Measurements from ENCODE around the gene TTBK1. TPM values are rescaled to one million over a fixed set of nuclear protein-coding genes. Genes with fewer than 3 reads are reported as not detected.

The TTBK1 gene
- total RNA-seq, 4 donors from 2014 or later = not detected

DNA sequence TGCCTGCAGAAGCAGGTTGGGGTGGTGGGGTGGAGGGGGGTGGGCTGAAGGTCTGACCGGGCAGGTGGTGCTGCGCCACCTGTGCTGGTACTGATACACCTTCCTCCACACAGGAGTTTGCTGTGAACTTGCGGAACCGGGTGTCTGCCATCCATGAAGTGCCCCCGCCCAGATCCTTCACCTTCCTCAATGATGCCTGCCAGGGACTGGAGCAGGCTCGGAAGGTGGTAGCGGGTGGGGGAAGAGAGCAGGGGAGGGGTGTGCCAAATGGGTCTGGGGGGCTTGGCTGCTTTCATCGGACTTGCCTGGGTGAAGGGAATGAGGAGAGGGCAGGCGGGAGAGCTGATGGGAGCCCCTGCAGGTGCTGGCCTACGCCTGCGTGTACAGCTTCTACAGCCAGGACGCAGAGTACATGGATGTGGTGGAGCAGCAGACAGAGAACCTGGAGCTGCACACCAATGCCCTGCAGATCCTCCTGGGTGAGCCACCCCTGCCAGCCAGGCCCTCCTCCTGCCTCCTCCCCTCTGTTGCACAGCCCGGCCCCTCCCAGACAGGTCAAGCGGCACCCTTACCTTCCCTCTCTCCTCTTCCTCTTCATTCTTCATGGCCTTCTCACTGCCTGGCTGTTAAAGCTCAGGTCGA lies 20.7 kb upstream of the TTBK1 start:
- 82 to 86% methylated on average over 15 of the region's 15 CpGs for WGBS, 2 donors
- no peak for DNase-seq (ENCODE audit: low spot score in 2 of 2)
- H3K36me3 ChIP-seq = peaks cover 0 to 87% (median 0%) of the 10 kb centered on the region in 3 donors
- TF ChIP-seq, protein P1, sequence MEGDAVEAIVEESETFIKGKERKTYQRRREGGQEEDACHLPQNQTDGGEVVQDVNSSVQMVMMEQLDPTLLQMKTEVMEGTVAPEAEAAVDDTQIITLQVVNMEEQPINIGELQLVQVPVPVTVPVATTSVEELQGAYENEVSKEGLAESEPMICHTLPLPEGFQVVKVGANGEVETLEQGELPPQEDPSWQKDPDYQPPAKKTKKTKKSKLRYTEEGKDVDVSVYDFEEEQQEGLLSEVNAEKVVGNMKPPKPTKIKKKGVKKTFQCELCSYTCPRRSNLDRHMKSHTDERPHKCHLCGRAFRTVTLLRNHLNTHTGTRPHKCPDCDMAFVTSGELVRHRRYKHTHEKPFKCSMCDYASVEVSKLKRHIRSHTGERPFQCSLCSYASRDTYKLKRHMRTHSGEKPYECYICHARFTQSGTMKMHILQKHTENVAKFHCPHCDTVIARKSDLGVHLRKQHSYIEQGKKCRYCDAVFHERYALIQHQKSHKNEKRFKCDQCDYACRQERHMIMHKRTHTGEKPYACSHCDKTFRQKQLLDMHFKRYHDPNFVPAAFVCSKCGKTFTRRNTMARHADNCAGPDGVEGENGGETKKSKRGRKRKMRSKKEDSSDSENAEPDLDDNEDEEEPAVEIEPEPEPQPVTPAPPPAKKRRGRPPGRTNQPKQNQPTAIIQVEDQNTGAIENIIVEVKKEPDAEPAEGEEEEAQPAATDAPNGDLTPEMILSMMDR (IDR thresholded peaks at IDR 0.05) = no peak
- TF ChIP-seq EP300 (IDR thresholded peaks at IDR 0.05) = no peak
- TF ChIP-seq POLR2A (IDR thresholded peaks at IDR 0.05) = no peak
- no peak overlapping the region for H3K4me3 ChIP-seq
- no peaks in the 10 kb centered on the region for H3K27me3 ChIP-seq
- no peak overlapping the region for H3K27ac ChIP-seq
- H3K4me1 ChIP-seq = peaks cover 0 to 8% (median 2%) of the 10 kb centered on the region in 4 donors
- no peaks in the 10 kb centered on the region for H3K9me3 ChIP-seq

DNA sequence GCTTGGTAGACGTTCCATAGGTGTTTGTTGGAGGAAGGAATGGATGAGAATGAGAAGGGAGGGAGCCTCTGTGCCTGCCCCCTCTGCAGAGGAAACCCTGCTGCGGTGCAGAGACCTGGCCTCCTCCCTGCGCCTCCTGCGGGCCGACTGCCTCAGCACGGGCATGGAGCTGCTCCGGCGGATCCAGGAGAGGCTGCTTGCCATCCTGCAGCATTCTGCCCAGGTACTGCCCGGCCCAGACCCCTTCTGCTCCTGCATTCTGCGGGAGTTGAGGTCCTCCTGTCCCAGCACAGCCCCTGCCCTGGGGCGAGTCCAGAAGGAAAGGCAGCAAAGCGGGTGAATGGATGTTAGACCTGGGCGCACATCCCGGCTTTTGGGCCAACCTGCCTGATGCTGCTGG lies 20.1 kb upstream of the TTBK1 start:
- 87% methylated on average over 12 to 14 of the region's 14 CpGs for WGBS, 2 donors
- Histone ChIP-seq H3K27me3 (no peaks in the 10 kb centered on the region), H3K9me3 (no peaks in the 10 kb centered on the region), H3K4me1 (peaks cover 0 to 9% (median 4%) of the 10 kb centered on the region in 4 donors), H3K4me3 (no peak overlapping the region), H3K36me3 (peaks cover 0 to 80% (median 0%) of the 10 kb centered on the region in 3 donors), H3K27ac (no peak overlapping the region)
- TF ChIP-seq, protein P1 (IDR thresholded peaks at IDR 0.05) = no peak
- TF ChIP-seq POLR2A (IDR thresholded peaks at IDR 0.05) (no peak), EP300 (IDR thresholded peaks at IDR 0.05) (no peak)
- DNase-seq (ENCODE audit: low spot score in 2 of 2) = no peak

DNA sequence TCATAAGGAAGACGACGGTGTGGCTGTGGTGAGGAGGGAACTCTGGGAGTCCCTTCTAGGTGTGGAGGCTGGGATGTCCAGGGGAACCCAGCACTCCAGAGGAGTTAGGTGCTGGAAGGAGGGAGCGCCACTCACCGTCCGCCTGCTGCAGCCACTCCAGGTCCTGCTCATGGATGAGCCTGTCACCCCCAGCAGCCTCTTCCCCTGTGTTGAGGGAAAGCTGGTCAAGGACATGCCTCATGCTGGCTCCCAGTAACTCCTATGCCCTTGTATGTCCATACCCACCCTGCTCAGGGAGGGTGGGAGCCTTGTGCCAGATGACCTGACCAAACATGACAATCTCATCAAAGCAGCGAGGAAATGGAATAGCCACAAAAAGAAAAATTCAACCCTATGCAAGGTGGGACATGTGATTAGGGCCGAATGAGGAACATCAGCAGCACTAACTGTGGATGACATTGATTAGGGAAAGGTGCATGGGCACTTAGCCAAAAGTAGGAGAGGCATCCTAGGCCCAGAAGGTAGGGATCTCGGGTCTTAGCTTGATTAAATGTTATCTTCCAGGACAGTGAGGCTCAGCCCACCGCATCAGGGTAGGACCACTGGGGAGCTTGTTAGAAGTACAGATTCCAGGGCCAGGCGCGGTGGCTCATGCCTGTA lies 17.0 kb upstream of the TTBK1 start:
- DNase-seq (ENCODE audit: low spot score in 2 of 2) = no peak
- no peaks in the 10 kb centered on the region for H3K9me3 ChIP-seq
- TF ChIP-seq EP300 (IDR thresholded peaks at IDR 0.05) (no peak), POLR2A (IDR thresholded peaks at IDR 0.05) (no peak)
- TF ChIP-seq, protein P1 (IDR thresholded peaks at IDR 0.05) = no peak
- H3K27ac ChIP-seq = no peak overlapping the region
- 93 to 94% methylated on average over 11 of the region's 11 CpGs for WGBS, 2 donors
- peaks cover 0 to 21% (median 8%) of the 10 kb centered on the region in 4 donors for H3K4me1 ChIP-seq
- H3K36me3 ChIP-seq = peaks cover 0 to 49% (median 0%) of the 10 kb centered on the region in 3 donors
- no peak overlapping the region for H3K4me3 ChIP-seq
- no peaks in the 10 kb centered on the region for H3K27me3 ChIP-seq

DNA sequence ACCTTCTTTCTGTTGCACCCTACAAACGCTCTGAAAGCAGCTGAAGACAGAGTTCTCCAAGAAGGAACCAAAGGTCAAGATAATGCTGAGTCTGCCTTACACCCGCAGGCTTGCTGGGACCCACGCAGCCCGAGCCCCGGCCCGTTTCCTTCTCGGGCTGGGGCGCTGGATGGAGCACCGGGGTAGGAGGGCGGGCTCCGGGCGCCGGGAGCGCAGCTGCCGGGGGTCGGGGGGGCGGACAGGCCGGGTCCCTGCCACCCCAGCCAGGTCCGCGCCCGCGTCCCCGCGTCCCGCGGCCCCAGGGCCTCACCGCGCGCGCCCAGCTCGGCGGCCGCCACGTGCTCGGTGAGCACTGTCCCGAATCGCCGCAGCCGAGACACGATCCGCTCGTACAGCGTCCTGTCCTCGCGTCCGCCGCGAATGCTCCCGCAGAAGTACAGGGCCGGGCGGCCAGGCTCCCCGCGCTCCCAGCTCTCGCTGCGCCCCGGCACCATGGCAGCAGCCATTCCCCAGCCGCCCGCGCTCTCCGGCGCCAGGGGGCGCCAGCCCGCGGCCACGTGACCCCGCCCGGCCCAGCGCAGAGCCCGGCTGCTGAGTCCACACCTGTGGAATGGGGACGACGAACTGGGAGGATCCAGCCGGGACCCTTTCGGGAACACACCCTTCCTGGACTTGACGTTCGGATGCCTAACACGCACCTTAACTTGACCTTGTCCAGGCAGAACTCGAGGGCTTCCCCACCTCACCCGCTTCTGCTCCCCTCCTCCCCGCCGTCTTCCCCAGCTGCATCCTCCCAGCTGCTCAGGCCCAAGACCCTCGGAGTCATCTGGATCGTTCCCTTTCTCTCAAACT lies 14.1 kb upstream of the TTBK1 start, which contains the start of gene DNPH1:
Gene DNPH1 (minus strand): TSS at position 531 of the 852 bp plus-strand sequence. CDS start 25 bp downstream, at position 506.
- WGBS, 2 donors = 3 to 6% methylated on average over 22 to 42 of the region's 82 CpGs
- TF ChIP-seq, protein P1 (IDR thresholded peaks at IDR 0.05) = peak; percentile 96 to 98 (median 97)
- peak in 1 of 2 donors; percentile 33 for TF ChIP-seq POLR2A (IDR thresholded peaks at IDR 0.05)
- peak in 1 of 2 donors; percentile 26 for TF ChIP-seq EP300 (IDR thresholded peaks at IDR 0.05)
- peak; percentile 51 to 67 for DNase-seq (ENCODE audit: low spot score in 2 of 2)
- Histone ChIP-seq H3K27ac (peak within 1 kb of the TSS in 2 of 4 donors; percentile 74 to 87), H3K27me3 (no peaks in the 10 kb centered on the region), H3K9me3 (no peaks in the 10 kb centered on the region), H3K4me3 (peak within 1 kb of the TSS; percentile 50 to 78 (median 62)), H3K4me1 (peaks cover 0 to 20% (median 6%) of the 10 kb centered on the region in 4 donors), H3K36me3 (peaks cover 0 to 20% (median 0%) of the 10 kb centered on the region in 3 donors)
